HPDE6-E6E7 (cell line): ENCODE data around the gene DDX31.

ENCODE experiments used
- DNase-seq: peaks from one replicate; pipeline ENCODE4 v3.0.0; 2011; ENCODE audit warnings: missing footprints; ENCODE audit errors: extremely low spot score

DDX31 gene

GRCh38 chr9:132547436-132547835 lies 122.3 kb downstream of the DDX31 start:
- no peak for DNase-seq

- DNase-seq: no peak
Observed at GRCh38 chr9:132547052-132547431, 122.7 kb downstream of the DDX31 start.

GRCh38 chr9:132546148-132547051 lies 123.4 kb downstream of the DDX31 start:
- no peak for DNase-seq

GRCh38 chr9:132545578-132545977 lies 124.2 kb downstream of the DDX31 start:
- no peak for DNase-seq

- no peak for DNase-seq
Observed at GRCh38 chr9:132543960-132544359, 125.8 kb downstream of the DDX31 start.

GRCh38 chr9:132543251-132543650 lies 126.5 kb downstream of the DDX31 start:
- DNase-seq: no peak
